A673 (cell line): ENCODE results near the gene GCGR. TPM values are rescaled to one million over a fixed set of nuclear protein-coding genes. Genes with fewer than 3 reads are reported as not detected.

Experiments used
- BruUV-seq: library from RNA; stranded (reverse); fragments of 400-500 nt; replicated peaks from 2 replicates; lab custom pipeline; 2021; lab: Mats Ljungman, UMichigan
- CTCF ChIA-PET: fragments of 300-600 bp; sonication (Branson Sonifier 250); formaldehyde crosslinking; loops from one replicate; lab custom pipeline; 2022; ENCODE audit warnings: antibody characterized with exemption; lab: Charles Lee
- POLR2A ChIA-PET: fragments of 300-600 bp; sonication (Branson Sonifier 250); formaldehyde crosslinking; loops from one replicate; lab custom pipeline; 2022; ENCODE audit warnings: antibody characterized with exemption; ENCODE audit not compliant: low non-redundant PET; lab: Charles Lee
- DNase-seq: peaks from one replicate; pipeline ENCODE4 v3.0.0-alpha.2; 2015; ENCODE audit warnings: low spot score
- H3K27ac ChIP-seq: fragments of 200-600 bp; sonication (generic); 2 replicates; pipeline ENCODE4 v1.5.1; 2016; ENCODE audit warnings: mixed run types, low read depth, mild to moderate bottlenecking, mixed read lengths, antibody characterized with exemption, low read length; ENCODE audit not compliant: poor library complexity, severe bottlenecking
- H3K27me3 ChIP-seq: fragments of 200-600 bp; sonication (generic); replicated peaks from 2 replicates; pipeline ENCODE4 v1.6.1; 2017; ENCODE audit warnings: mixed run types, low read depth, mild to moderate bottlenecking, mixed read lengths, antibody characterized with exemption, low read length; ENCODE audit not compliant: insufficient read depth, poor library complexity
- H3K36me3 ChIP-seq: fragments of 200-600 bp; sonication (generic); 2 replicates; pipeline ENCODE4 v1.6.1; 2016; ENCODE audit warnings: mixed run types, mild to moderate bottlenecking, mixed read lengths, antibody characterized with exemption, low read length; ENCODE audit not compliant: insufficient read depth, poor library complexity, severe bottlenecking
- H3K4me1 ChIP-seq: fragments of 200-600 bp; sonication (generic); 2 replicates; pipeline ENCODE4 v1.6.1; 2017; ENCODE audit warnings: mixed run types, mild to moderate bottlenecking, mixed read lengths, antibody characterized with exemption, low read length; ENCODE audit not compliant: insufficient read depth, poor library complexity, severe bottlenecking
- H3K4me3 ChIP-seq: fragments of 200-600 bp; sonication (generic); 2 replicates; pipeline ENCODE4 v1.5.1; 2016; ENCODE audit warnings: low read depth, mixed run types, mild to moderate bottlenecking, mixed read lengths, low read length; ENCODE audit not compliant: poor library complexity, severe bottlenecking
- H3K9me3 ChIP-seq: fragments of 200-600 bp; sonication (generic); 2 replicates; pipeline ENCODE4 v1.6.1; 2016; ENCODE audit warnings: mixed run types, low read depth, mild to moderate bottlenecking, mixed read lengths, antibody characterized with exemption, low read length; ENCODE audit not compliant: poor library complexity, severe bottlenecking
- EZH2 ChIP-seq: fragments of 200-600 bp; sonication (generic); IDR thresholded peaks from 2 replicates; pipeline ENCODE4 v1.6.1; 2017; ENCODE audit warnings: borderline replicate concordance, low read depth, mild to moderate bottlenecking, mixed read lengths, antibody characterized with exemption, low read length; ENCODE audit not compliant: poor library complexity, severe bottlenecking
- intact Hi-C: fragments of 100-400 bp; cut with micrococcal nuclease; formaldehyde crosslinking; loops from one replicate; pipeline ENCODE4 v1.10.0; 2022; ENCODE audit not compliant: unreplicated experiment
- total RNA-seq: library from RNA; stranded (reverse); gene quantifications from 2 replicates; pipeline ENCODE4 v1.2.3, GENCODE V29; 2021
- TF ChIP-seq, protein P1 (sequence below): fragments of 300-800, 200-600 bp; sonication (generic); conservative IDR thresholded peaks from 2 replicates; pipeline ENCODE4 v1.5.1; 2017; ENCODE audit warnings: low read depth, mild to moderate bottlenecking, antibody characterized with exemption, low read length, moderate library complexity, mixed read lengths

Gene GCGR
- total RNA-seq, 1 experiment from 2014 or later, result not detected

DNA sequence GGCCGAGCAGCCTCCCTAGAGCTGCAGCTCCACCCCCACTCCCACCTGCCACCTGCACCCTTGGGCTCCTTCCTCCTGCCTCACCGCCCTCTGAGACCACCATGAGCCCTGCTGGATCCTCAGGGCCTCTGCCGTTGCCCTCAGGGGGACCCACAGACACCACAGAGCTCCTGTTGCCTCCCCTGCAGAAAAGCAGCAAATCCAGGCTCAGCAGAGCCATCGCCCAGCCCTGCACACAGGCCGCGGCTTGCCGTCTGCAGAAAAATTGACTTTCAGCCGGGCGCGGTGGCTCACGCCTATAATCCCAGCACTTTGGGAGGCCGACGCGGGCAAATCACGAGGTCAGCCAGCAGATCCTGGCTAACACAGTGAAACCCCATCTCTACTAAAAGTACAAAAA, 37.9 kb downstream of the GCGR start:
- no peak for DNase-seq
- ChIA-PET POLR2A (no interaction called here), CTCF (no interaction called here)
- Histone ChIP-seq H3K36me3 (peaks cover 42% of the 10 kb centered on the region), H3K4me1 (no peaks in the 10 kb centered on the region), H3K4me3 (no peak overlapping the region), H3K9me3 (no peaks in the 10 kb centered on the region), H3K27ac (no peak overlapping the region), H3K27me3 (no peaks in the 10 kb centered on the region)
- BruUV-seq, result no TSS peak
- TF ChIP-seq, protein P1, sequence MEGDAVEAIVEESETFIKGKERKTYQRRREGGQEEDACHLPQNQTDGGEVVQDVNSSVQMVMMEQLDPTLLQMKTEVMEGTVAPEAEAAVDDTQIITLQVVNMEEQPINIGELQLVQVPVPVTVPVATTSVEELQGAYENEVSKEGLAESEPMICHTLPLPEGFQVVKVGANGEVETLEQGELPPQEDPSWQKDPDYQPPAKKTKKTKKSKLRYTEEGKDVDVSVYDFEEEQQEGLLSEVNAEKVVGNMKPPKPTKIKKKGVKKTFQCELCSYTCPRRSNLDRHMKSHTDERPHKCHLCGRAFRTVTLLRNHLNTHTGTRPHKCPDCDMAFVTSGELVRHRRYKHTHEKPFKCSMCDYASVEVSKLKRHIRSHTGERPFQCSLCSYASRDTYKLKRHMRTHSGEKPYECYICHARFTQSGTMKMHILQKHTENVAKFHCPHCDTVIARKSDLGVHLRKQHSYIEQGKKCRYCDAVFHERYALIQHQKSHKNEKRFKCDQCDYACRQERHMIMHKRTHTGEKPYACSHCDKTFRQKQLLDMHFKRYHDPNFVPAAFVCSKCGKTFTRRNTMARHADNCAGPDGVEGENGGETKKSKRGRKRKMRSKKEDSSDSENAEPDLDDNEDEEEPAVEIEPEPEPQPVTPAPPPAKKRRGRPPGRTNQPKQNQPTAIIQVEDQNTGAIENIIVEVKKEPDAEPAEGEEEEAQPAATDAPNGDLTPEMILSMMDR, result no peak
- TF ChIP-seq EZH2, result no peak
- intact Hi-C loops, result no loop called here

DNA sequence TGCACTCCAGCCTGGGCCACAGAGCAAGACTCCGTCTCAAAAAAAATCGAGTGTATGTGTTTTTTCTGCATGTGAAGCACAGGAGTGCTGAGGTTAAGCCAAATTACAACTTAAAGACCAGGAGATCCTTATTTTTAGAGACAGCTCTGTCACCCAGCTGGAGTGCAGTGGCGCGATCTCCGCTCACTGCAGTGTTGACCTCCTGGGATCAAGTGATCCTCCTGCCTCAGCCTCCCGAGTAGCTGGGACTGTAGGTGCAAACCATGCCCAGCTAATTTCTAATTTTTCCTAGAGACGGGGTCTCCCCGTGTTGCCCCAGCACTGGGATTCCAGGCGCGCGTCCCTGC, 38.4 kb downstream of the GCGR start:
- Histone ChIP-seq H3K27me3 (no peaks in the 10 kb centered on the region), H3K9me3 (no peaks in the 10 kb centered on the region), H3K36me3 (peaks cover 46% of the 10 kb centered on the region), H3K27ac (no peak overlapping the region), H3K4me1 (no peaks in the 10 kb centered on the region), H3K4me3 (no peak overlapping the region)
- no TSS peak for BruUV-seq
- ChIA-PET CTCF (no interaction called here), POLR2A (no interaction called here)
- no peak for DNase-seq
- intact Hi-C loops, result no loop called here
- TF ChIP-seq, protein P1, result no peak

DNA sequence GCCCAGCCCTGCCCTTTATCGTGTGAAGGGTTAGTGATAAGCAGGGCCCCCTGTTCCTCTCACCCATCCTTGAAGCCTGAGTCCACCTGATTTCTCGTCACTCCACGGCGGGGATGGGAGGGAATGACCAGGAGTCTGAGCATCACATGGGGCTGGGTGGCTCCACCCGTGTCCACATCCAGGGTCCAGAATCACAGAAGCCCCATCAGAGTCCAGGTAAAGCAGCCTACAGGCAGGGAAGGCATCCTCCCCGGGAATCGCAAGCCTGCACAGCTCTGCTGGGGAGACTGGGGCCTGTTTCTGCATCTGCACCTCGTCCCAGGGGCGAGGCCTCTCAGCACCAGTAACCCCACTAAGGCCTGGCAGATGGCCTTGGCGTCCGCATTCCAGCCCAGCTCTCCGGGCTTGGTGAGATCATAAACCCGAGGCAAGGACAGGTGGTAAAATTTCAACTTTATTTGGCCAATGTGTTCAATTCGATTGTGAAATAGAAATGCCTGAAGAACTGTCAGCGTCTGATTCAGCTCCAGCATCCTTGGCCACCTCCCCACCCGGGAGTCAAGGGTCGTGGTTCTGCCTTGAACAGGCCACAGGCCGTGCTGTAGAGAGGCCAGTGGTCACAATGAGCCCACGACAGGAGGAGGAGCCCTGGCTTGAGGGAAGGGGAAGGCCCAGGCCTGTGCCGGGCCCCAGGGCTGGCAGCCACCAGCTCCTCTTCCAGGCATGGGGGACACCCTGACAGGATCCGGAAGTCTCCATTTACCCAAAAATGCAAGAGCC, 39.0 kb downstream of the GCGR start:
- Histone ChIP-seq H3K27ac (no peak overlapping the region), H3K4me1 (no peaks in the 10 kb centered on the region), H3K27me3 (no peaks in the 10 kb centered on the region), H3K9me3 (no peaks in the 10 kb centered on the region), H3K36me3 (peaks cover 49% of the 10 kb centered on the region), H3K4me3 (no peak overlapping the region)
- POLR2A ChIA-PET, result no interaction called here
- CTCF ChIA-PET, result no interaction called here
- no TSS peak for BruUV-seq
- TF ChIP-seq, protein P1, result no peak
- no peak for TF ChIP-seq EZH2
- DNase-seq, result no peak
- intact Hi-C loops, result no loop called here
